ENCODE data around the gene IFI35.
"Not testable (repeated sequence)": the region's sequence is repeated elsewhere in the genome, so short reads cannot be mapped to it uniquely, and the experiment has no call there.

IFI35 gene

DNA sequence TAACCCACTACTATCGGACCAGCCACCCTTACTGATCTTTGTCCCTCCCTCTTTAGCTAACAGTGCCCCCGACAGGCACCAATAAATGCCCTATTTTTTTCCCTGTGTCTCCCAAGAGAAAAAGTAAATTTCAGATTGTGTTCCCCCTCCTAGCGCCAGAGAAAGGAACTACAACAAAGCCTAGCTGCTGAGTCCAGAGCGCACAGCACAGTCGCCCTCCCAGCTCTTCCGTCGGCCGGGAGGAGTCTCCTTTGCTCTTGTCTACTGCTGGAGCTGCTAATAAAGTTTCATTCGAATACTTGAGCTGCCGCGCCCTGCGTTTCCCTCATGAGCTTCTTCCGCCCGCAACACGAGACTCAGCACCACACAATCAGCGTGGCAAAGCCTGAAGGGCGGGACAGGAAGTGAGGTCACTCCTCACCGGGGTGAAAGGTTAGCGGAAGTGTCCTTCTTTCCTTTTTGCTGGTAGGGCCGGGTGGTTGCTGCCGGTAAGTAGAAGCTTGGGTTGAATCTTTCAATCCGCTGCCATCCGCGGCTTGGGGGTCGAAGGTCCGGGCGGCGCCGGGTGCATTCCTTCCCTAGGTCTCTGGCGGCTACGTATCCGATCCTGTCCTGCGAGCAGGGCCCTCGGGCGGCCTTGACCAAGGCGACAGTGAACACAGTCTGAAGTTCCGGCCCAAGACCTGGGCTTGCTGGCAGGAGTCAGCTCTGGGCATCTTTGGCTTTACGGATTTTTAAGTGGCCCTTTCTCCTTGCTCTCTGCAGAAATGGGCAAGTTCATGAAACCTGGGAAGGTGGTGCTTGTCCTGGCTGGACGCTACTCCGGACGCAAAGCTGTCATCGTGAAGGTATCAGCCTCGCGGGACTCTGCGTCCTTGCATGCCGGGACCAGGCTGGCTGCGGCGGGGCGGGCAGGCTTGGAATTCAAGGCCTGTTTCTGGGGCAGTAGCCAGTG is 8.3 kb upstream of the IFI35 start, which contains the start of gene RPL27:
RPL27 (plus strand) TSS at position 436 of the 955 bp plus-strand sequence; CDS start at position 768, 332 bp downstream.
- DNase-seq (ENCODE audit: low read depth in 2 of 2): peak; percentile 94 to 98

DNA sequence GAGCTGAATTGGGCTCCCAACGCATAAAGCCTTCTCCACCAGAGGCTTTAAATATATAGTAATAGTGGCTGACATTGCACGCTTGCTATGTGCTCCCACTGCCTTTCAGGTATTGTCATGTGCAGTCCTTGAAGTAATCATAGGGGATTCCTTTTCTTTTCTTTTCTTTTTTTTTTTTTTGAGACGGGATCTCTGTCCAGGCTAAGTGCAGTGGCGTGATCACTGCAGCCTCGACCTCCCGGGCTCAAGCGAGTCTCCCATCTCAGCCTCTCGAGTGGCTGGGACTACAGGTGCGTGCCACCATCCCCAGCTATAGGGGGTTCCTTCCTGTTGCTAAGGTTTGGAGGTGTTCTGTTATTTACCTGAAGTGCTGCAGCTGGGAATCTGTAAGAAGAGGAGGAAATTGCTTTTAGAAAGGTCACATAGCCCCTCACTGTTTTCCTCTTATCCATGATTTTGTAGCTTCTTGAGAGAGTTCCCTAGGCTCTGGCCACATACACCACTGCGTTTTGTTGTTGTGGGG is 7.5 kb upstream of the IFI35 start:
- DNase-seq (ENCODE audit: low read depth in 2 of 2): no peak

DNA sequence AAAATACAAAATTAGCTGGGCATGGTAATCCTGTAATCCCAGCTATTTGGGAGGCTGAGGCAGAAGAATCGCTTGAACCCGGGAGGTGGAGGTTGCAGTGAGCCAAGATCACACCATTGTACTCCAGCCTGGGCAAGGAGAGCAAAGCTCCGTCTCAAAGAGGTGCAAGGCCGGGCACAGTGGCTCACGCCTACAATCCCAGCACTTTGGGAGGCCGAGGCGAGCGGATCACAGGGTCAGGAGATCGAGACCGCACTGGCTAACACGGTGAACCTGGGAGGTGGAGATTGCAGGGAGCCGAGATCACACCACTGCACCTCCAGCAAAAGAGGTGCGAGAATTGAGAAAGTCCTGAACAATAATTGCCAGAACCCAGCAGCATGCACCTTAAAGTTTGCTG is 5.7 kb upstream of the IFI35 start:
- not testable (repeated sequence) for DNase-seq (ENCODE audit: low read depth in 2 of 2)

DNA sequence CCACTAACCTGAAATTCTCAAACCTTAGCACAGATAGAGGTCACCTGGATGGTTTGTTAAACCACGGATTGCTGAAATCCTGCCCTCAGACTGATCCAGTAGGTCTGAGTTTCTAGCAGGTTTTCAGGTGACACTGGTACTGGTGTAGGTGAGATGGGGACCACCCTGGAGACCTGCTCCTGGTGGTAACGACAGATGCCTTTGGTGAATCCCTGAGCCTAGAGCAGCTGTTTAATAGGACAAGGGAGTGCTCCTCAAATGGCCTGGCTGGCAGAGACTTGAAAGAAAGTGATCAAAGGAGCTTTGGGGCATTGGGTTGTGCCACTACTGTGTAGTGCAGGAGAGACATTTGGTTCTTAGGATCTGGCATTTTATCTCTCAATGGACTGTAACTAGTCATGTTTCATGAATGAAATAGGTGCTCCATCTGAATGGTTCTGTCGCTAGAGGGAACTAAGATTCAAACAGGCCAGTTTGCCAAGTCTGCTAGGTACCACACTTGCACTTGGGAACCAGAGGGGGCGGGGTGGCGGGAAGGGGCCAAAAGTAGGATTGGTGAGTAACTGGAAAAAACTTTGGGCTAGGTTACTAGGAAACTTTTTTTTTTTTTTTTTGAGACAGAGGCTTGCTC is 2.9 kb upstream of the IFI35 start:
- DNase-seq (ENCODE audit: low read depth in 2 of 2): no peak

DNA sequence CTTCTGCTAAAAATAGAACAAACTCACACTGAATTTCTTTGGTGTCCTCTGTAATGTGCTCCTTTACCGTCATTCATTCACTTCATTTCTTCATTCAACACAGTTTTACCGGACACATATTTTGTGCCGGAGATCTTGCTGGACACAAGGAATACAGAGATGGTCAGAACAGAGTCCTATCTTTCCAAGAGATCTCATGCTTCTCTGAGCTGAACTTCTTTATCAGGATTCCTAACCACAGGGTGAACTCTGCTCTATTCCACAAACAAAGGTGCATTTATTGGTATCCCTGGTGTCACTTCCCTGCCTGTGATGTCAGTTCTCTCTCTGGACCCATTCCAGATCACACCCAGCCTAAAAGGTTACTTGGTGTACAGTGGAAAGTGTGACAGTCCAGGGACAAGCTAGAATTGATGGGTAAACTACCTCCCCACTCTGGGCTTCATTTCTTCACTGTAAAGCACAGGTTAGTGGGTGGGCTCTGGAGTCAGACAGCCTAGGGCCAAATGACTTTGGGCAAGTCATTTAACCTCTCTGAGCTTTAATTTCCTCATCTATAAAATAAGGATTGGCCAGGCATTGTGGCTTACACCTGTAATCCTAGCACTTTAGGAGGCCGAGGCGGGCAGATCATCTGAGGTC is 4.2 kb downstream of the IFI35 start:
- no peak for DNase-seq (ENCODE audit: low read depth in 2 of 2)

DNA sequence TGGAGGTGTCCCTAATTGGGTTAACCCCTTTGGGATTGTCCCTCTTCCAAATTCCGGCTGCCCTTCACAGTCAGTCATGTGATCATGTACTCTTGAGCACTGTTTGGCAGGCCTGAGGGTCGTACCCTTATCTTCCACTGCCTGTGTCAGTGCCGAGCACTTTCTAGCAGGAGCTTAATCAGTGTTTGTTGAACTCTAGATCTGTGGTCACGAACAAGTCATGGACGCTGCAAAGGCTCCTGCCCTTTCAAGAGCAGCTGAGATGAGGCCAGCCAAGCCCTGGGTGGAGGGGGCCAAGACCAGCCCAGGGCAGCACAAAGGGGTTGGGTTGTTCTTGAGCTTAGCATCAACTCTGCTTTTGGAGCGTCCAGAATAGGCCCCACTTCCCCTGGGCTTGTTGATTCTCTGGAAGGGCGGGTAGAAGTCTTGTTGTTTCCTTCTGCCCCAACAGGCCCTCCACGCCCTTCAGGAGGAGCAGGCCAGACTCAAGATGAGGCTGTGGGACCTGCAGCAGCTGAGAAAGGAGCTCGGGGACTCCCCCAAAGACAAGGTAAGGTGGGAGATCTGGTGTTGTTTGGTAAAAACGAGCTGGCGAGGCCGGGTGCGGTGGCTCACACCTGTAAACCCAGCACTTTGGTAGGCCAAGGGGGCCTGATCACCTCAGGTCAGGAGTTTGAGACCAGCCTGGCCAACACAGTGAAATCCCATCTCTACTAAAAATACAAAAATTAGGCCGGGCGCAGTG is 5.3 kb downstream of the IFI35 start:
- no peak for DNase-seq (ENCODE audit: low read depth in 2 of 2)

DNA sequence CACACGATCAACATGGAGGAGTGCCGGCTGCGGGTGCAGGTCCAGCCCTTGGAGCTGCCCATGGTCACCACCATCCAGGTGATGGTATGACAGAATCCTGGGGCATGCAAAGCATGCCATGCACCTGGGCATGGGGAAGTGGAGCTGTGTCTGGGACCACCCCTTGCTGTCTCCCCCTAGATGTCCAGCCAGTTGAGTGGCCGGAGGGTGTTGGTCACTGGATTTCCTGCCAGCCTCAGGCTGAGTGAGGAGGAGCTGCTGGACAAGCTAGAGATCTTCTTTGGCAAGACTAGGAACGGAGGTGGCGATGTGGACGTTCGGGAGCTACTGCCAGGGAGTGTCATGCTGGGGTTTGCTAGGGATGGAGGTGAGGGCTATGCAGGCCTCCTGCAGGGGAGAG is 6.7 kb downstream of the IFI35 start:
- DNase-seq (ENCODE audit: low read depth in 2 of 2): no peak

DNA sequence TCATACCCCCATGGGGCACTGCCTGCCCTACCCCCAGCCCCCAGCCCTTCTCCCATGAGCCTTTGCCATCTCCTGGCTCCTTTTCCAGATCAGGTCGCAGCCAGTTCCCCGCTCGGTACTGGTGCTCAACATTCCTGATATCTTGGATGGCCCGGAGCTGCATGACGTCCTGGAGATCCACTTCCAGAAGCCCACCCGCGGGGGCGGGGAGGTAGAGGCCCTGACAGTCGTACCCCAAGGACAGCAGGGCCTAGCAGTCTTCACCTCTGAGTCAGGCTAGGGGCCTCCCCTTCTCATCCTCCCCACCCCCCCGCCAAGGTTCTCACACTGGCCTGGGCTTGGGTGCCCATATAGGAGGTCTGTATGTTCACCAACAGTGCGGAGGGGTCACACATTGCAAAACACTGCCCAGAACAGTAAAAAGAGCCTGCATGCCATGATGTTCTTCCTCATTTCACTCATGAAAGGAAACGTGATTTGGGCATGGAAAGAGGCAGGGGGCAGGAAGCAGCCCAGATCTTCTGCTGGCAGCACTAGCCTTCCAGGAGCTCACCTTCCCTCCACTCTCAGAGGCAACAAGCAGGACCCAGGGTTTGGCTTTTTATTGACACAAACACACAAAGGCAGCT is 7.5 kb downstream of the IFI35 start:
- no peak for DNase-seq (ENCODE audit: low read depth in 2 of 2)

DNA sequence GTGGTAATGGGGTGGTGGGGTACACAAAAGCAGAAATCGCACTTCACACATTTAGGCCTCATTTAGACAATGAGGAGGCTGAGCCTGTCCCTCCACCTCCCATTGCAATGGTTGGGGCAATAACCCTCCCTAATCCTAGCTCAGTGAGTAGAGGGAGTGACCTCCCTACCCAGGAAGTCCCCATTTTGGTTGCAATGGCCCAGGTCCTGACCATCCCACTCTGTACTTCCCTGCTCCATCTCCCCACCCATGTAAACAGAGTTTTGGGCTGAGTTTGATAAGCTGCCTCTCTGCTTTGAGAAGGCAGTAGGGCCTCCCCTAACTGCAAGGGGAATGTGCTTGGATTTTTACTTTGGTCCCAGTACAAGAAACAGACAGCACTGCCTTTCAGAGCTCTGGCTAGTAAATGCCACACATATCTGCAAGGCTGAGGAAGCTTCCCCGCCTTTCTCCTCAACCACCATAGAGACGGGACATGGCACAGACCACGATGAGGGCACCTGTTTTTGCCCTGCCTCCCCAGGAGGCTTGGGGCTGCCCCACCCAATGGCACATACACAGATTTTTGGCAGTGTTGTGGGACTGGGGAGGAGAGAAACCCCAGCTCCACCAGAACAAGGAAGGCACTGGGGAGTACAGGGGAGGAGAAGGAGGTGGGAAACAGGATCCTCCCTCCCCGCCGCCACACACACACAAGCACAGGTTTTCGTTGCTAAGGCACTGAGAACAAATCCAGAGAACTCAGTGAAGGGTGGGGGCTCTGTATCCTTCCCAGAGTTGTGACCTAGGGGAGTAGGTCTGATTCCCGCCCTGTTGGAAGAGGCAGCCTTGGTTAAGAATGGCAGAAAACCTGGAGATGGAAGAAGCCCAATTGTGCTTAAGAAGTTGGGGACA is 8.3 kb downstream of the IFI35 start:
- DNase-seq (ENCODE audit: low read depth in 2 of 2): no peak

DNA sequence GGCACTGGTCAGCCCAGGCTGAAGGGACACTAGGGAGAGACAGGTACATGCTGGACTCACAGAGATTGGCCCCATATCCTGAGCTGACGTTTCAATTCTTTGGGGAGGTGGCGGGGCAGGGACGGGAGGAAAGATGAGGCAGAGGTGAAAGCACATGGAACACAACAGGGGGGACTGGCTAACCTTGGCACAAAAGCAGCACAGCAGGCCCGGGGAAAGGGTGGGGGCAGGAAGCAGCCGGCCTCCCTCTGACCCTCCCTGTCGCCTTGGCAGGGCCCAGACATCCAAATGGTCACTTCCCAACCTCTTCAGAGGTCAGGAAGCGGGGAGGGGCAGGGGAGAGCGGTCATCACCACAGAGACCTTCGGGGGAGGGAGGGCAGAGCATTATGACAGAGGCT is 9.0 kb downstream of the IFI35 start:
- no peak for DNase-seq (ENCODE audit: low read depth in 2 of 2)

DNA sequence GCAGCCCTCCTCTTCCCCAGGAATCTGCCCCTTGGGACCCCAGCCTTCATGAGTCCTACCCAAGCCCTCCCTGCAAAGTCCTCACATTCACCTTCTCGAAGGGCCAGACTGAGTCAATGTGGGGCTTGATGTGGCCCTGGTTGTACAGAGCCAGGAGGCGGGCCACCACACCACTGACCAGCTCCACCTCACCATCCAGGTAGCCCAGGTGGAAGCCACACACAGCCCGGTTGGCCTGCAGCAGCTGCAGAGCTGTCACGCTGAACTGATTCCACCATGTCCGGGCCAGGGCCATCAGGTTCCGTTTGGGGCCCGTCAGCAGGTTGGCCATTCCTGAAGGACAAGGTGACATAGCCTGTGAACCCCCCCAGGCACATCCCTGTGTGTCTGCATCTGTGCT is 9.6 kb downstream of the IFI35 start:
- no peak for DNase-seq (ENCODE audit: low read depth in 2 of 2)

DNA sequence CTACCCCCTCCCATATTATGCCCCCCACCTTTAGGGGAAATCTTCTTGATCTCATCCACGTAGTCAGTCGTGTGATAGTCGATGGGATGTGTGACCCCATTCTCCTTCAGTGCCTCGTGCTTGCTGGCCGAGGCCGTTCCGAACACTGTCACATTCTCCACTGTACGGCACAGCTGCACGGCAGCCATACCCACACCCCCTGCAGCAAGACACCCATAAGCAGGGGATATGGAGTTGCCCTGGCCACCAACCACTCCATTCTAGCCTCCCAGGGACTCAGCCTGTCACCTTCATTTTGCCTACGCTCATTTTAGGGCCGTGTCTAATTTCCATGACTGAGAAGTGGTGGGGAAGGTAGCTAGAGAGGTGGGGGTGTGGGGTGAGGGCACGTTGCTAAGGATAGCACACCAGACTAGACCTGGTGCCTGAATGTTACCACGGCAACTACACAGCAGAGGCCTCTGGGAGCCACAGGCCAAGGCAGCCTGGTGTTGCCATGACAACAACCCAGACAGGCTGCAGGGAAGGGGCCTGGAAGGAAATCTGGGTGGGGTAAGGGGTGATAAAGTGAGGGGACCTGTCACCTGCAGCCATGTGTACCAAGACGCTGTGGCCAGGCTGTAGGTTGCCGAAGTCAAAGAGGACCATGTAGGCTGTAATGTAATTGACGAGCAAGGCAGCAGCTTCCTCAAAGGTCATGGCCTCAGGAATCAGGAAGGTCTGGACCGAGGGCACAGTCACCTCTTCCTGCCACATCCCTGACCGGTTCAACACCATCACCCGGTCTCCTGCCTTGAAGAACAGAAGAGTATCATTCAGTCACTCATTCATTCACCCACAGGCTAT is 11.6 kb downstream of the IFI35 start:
- no peak for DNase-seq (ENCODE audit: low read depth in 2 of 2)

DNA sequence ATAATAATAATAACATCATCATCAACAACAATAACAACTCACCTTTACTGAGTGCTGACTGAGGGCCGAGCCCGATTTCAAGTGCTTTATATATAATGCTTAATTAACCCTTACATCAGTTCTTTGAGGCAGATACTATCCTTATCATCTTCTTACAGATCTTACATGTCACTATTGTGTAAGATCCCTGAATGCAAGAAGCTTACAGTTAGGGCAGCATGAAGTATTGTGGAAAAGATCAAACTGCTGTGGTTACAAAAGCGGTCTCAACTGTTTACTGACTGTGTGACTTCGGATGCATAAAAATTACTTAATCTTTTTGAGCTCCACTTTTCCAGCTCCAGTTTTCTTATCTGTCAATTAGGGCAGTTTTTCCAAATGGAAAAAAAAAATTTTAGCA is 12.3 kb downstream of the IFI35 start:
- no peak for DNase-seq (ENCODE audit: low read depth in 2 of 2)

DNA sequence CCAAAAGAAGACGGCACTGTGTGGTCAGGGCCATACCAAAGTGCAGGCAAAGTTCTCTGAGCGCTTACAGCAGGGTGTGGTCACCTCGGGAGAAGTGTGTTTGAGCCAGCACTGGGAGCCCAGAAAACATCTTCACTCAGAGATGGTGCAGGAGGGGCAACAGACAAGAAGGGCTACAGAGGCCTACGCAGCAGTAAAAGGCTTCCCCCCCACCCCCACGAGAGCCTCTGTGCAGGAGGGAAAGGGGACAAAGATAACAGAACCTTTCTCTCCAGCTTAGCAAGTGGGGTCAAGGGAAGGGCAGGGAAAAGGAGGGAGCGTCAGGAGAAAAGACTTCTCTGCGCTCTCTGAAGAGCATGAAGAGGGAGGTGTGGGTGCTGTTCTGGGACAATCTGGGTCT is 12.8 kb downstream of the IFI35 start:
- no peak for DNase-seq (ENCODE audit: low read depth in 2 of 2)

DNA sequence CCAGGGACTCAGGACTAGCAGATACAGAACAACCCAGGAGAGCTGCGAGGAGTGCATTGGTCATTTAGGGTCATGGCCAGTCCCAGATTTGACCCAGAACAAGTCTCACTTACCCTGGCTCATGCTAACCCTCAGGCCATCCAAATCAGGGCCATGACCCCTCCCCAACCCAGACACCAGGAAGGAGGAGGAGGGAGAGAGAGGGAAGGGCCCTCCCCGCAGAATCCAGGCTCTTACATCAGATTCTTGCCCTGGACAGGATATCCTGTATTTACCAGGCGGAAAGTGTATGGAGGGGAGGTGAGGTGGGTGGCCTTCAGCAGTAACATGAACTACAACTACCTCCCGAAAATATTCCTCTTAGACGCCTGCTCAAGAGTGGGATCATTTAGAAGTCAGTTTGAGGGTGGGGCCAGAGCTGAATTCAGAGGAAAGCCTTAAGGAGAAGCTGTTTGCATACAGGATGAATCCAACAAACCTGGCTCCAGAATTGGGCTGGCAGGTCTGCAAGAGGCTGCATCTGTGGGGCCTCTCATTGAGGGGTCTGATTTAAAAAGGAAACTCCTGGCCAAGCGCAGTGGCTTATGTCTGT is 13.5 kb downstream of the IFI35 start:
- DNase-seq (ENCODE audit: low read depth in 2 of 2): no peak

DNA sequence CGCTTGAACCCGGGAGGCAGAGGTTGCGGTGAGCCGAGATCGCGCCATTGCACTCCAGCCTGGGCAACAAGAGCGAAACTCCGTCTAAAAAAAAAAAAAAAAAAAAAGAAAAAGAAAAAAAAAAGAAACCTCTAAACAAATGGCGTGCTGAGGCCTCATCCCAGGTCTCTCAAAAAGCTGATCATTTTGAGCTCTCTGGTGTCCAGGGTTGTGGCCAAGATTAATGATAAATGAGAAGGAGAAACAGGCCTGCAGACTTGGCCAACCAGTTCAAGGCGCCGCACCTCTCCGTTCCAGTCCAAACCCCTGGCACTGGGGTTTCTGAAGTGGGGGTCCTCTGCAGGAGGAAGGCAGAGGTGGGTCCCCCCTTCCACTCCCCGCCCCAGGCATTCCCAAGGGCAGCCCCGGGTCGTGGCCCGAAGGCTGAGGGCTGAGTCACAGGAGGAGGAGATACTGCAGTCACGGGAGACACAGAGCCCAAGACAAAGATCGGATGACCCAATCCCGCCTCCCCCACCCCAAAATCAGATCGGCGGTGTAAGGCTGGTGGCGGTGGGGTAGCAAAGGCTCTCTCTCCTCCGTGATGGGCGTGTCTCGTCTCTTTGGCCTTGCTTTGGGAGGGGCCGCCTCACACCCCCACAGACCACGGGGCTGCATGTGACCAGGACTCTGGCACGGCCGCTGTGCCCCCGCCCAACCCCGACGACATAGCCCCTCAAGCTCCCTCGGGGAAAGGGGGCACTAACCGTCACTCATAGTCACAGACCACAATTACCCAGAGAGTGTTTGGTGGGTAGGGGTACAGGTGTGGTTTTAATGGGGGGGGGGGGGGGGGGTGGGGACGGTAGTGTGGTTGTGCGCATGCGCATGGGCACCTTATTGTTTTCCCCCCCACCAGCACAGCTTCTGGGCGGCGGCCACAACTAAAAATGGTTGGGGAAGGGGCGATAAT is 14.5 kb downstream of the IFI35 start:
- DNase-seq (ENCODE audit: low read depth in 2 of 2): no peak

DNA sequence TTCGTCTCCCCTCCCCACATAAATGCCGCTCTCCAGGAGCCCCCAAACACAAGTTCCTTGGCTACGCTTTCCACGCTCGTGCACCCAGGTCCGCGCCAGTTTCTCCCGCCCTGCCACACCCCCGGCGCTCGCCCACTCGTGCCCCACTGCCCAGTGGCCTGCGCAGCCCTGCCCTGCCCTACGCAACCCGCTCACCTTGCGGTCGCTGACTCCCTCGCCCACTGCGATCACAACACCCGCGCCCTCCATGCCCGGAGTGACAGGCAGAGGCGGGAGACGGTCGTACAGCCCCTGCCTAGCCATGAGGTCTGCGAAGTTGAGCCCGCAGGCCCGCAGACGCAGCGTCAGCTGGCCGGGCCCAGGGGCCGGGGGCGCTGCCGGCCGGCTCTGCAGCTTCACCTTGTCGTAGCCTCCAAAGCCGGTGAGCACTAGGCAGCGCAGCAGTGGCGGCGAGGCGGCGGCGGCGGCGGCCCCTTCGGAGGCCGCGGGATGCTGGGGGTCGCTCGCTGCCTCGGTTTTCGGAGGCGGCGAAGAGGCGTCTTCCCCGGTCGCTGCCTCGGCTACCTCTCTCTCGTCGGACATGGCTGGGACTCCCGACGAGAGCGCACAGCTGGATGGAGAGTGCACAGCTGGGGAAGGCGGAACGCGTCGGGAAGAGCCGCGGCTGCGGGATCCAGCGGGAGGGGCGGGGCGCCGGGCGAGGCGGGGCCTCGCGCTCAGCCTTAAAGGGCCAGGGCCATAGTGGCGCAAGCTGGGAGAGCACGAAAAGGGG is 15.3 kb downstream of the IFI35 start, which contains the start of gene VAT1:
VAT1 (minus strand) TSS at position 645 of the 772 bp plus-strand sequence; CDS start at position 582, 63 bp downstream.
- DNase-seq (ENCODE audit: low read depth in 2 of 2): peak in 1 of 2 donors; percentile 56

All from stimulated activated CD8-positive, alpha-beta memory T cell treated with anti-CD3 and anti-CD28 coated beads, Interleukin-7, amount 100 ng/mL, for 4 hours (primary cell).